NCI-H2029 (cell line): ENCODE results near the gene RPTOR.

Experiments used
- DNase-seq: peaks from one replicate; lab custom pipeline; 2025; lab: John Stamatoyannopoulos, UW

RPTOR gene

DNA sequence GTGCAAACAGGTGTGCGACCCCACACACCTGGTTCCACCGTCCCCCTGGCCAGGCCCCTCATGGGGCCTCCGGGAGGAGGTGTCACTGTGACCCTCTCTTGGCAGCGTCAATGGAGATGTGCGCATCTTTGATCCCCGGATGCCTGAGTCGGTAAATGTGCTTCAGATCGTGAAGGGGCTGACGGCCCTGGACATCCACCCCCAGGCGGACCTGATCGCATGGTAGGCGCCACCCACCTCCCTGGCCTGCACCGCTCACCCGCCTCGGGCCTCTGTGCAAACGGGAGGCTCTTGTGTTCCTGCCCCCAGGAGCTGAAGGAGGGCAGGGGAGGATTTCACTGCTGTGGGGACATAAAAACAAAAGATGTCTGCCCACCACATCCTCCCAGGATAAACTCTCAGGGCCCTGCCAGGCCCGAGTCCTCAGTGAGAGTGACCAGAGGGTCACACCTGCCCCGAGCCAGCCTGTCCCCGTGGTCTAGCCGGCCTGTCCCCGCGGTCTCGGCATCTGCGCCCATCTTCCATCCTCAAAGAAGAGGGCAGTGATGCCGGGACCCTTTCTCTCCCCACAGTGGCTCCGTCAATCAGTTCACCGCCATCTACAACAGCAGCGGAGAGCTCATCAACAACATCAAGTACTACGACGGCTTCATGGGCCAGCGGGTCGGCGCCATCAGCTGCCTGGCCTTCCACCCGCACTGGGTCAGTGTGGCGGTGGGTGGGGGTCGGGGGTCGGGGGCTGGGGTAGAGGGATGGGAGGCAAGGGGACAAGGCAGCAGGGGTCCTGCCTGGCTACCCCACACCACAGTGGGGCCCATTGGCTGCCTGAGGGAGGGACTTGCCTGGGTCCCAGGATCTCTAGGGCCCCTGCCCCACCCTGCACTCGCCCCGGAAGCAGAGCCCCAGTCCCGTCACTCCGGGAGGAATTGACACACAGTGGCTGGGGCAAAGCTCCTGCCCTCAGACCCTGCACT is 418.0 kb downstream of the RPTOR start:
- no peak for DNase-seq

DNA sequence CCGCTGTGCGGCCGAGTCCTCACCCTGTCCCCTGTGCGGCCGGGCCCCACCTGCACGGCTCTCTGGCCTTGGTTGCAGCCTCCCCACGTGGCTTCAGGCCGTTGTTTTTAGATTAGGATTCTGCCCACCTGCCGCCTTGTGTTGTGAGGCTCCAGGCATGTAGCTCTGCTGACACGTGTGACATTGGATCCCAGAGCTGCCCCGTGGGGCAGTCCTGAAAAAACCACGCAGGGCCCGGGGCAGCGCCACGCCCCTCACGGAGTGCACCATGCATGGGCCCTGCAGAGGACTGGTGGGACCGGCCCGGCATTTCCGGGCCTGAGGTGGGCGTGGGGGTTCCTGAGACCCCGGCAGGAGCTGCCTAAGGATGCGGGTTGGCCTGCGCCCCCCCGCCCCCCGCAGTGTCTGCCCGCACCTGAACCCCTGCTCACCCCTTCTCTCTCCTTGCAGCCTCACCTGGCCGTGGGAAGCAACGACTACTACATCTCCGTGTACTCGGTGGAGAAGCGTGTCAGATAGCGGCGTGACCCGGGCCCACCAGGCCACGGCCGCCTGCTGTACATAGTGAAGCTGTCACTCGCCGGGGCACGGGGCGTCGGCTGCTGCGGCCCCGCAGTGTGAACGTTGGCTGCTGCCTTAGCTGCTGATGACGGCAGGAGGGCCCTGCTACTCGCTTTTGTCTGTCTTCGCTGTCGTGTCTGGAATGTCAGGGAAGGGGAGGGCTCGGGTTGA is 419.3 kb downstream of the RPTOR start:
- DNase-seq, result no peak

GRCh38 chr17:80964544-80964856 is 419.9 kb downstream of the RPTOR start:
- DNase-seq, result no peak

DNA sequence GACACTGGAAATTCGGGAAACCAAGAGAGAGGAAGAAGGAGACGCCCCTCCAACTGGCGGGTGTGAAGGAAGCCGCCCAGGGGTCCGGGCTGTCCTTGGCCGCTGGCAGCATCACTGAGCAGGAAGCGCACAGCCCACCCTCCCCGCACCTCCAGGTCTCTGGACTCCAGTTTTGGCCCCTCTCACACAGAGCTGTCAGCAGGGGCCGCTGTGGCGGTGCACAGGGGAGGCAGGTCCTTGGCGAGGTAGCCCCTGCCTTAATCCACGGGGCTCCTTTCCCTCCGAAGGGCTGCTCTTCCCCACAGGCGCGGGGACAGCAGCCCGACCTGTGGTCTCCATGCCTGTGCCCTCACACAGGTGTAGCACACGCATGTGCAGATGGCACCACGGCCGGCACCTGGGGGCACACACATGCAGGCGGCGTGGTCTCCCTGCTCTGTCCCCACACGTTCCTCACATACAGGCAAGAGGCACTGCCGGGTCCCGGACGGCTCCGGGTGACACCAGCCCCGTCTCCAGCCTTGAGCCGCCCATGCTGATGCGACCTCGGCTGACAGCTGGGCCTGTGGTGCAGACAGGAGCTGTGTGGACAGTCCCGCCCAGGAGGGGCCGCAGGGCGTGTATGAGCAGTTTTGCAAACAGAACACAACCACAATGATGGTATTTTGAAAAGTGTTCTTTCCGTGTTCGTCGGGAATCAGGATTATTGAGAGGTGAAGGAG is 420.4 kb downstream of the RPTOR start:
- no peak for DNase-seq

- no peak for DNase-seq
Observed at GRCh38 chr17:80965606-80966005, 421.0 kb downstream of the RPTOR start.

DNA sequence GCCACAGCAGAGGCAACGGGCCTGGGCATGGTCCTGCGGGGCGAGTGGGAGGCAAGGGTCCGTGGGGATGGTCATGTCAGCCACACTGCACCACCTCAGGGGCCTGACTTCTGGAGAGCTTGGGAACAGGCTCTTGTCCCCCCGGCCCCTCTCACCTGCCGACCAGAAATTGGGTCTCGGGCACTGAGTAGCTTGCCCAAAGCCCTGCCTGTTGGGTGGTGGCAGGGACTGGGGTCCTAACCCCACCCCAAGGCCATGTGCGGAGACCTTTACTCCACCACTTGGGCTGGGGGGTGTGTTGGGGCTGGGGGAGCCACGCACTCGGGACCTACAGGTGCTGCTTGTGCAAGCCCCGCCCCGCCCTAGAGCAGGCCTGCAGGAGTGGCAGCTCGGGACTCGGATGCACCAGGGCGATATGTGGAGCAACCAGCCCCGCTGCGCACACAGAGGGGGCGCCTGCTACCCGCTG is 422.8 kb downstream of the RPTOR start:
- DNase-seq, result no peak

GRCh38 chr17:80968602-80969029 is 424.0 kb downstream of the RPTOR start:
- peak; percentile 28 for DNase-seq

GRCh38 chr17:80969030-80969673 is 424.5 kb downstream of the RPTOR start:
- DNase-seq, result no peak

DNA sequence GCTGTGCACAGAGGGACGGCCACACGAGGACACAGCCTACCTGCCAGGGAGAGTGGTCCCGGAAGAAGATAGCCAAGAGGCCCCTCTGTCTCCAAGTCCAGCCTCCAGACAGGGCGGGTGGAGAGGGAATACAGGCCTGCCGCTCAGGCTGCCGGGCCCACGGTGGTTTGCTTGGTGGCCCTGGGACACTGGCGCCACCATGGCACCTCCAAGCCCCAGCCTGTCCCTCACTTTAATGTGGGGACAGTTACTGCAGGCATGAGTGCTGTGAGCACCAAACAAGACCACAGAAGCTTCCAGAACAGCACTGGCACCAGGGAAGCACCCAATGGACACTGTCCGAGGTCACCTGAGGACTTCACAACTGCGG is 425.0 kb downstream of the RPTOR start:
- DNase-seq, result no peak

DNA sequence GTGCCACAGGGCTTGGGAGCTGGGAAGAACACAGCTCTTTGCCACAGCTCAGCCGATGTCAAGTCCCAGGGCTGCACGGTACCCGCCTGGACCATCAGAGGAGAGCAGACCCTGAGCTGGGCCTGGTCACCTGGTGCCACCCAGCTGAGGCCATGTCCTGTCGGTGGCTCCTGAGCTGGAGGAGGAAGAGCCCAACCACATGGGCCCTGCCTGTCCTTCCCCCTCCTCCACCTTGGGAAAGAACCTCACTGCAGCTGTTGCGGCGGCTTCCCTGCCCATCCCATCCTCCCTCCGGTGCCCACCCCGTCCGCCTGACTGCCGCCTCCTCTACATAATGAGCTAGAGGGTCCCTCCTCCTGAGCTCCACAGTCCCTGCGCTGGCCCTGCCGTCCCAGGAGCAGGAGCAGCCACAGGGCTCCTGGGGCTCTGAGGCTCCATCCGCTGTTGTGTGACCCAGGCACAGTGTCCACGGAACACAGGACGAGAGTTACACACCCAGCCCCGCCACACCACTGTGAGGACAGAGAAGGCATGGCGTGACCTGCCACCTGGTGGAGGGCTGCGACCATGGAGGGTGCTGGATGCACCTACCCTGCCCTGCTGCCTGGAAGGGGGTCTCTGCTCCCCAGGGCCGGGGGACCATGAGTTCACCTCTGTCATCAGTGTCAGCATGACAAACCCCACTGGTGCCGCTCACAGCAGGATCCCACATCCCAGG is 425.6 kb downstream of the RPTOR start:
- peak; percentile 13 for DNase-seq

DNA sequence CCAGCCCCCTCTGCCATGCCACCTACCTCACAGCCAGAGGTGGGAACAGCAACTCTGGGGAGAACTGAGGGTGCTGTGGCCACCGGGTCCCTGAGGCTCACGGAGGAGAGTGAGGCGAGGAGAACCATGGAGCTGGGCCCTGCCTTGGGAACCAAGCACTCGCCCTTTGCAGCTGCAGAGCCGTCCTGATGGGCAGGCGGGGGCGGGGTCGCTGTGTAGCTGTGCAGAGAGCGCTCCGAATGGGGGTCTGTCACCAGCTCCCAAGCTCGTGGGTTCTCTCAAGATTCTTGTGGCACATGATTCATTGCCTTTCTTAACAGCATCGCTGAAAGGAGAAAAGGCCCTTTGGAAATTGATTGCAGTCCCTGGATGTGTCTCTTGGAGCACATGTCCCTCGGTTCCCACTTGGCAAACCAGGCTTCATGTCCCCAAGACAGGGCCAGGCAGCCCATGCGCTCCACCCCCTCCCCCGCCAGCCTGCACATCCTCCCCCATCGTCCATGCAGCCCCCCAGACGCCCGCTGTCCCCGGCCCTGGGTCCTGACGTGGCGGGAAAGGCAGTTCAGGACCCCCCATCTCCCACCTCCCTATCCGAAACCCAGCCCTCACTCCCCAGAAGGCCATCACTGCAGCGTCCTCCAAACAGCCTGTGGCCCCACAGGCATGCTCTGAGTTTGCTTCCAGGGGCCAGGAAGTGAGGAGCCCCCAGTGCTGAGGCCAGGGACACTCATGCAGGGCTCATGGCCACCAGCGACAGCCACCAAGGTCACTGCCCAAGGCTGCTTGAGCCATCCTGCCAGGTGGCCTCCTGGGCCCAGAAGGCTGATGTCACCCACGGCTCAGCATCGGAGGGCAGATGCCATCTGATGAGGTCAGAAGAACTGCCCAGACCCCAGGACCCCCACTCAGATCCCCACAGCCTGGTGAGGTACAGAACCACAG is 426.4 kb downstream of the RPTOR start:
- no peak for DNase-seq

- no peak for DNase-seq
Observed at GRCh38 chr17:80971704-80972304, 427.2 kb downstream of the RPTOR start.

- DNase-seq, result no peak
Observed at GRCh38 chr17:80976701-80977100, 432.1 kb downstream of the RPTOR start.

GRCh38 chr17:80977172-80977571 is 432.5 kb downstream of the RPTOR start:
- no peak for DNase-seq

DNA sequence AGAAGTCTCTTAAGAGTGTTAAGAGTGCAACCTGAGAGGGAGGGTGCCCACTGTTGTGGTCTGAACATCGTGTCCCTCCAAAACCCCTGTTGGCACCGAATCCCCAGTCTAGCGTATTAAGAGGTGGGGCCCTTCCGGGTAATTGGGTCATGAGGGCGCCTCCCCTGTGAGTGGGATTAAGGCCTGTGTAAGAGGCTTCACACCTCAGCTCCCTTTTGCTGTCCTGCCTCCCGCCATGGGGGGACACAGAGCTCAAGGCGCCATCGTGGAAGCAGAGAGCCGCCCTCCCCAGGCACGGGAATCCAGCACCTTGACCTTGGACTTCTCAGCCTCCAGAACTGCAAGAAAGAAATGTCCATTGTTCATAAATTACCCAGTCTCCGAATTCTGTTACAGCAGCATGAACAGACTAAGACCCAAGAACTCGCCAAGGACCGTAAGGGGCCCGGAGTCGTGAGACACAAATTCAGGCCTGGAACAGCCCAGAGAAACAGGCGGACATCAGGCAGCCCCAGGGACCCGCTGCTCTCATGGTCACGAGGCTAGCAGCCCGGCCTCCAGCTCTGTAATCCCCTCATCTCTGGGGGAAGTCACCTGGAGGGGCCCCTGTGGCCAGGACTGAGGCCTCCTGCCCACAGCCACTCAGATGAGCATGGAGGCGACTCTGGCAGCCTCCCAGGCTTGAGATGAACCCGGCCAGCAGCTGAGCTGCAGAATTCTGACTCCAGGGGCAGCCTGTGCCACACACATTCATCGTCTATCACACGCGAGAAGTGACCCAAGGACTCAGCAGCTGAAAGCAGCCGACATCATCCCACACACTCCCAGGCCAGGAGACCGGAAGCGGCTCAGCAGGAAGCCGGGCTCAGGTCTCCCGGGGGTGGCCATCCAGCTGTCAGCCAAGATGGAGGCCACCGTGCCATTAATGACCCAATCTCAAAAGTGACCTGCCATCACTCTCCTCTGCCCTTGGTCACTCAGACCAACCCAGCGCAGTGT is 434.2 kb downstream of the RPTOR start:
- no peak for DNase-seq

- no peak for DNase-seq
Observed at GRCh38 chr17:80979547-80980378, 435.1 kb downstream of the RPTOR start.

- DNase-seq, result no peak
Observed at GRCh38 chr17:80980397-80981061, 435.9 kb downstream of the RPTOR start.
